ENCODE data around the gene BANF2.

GRCh38 chr20:17715075-17715474 is 15.3 kb downstream of the BANF2 start:
- no peak for TF ChIP-seq EZH2phosphoT487 (IDR thresholded peaks at IDR 0.05)
- no peak for TF ChIP-seq CTCF (IDR thresholded peaks at IDR 0.05)
